Ectodermal cell (in vitro differentiated cells): ENCODE results near the gene TRIP13.
"Not testable (repeated sequence)": the region's sequence is repeated elsewhere in the genome, so short reads cannot be mapped to it uniquely, and the experiment has no call there.

Source experiments
- H3K27ac ChIP-seq: 2 replicates; pipeline ENCODE4 v1.7.0; 2013; ENCODE audit warnings: mild to moderate bottlenecking, low read depth, low read length; ENCODE audit not compliant: insufficient read depth, poor library complexity, severe bottlenecking
- H3K27me3 ChIP-seq: 2 replicates; pipeline ENCODE4 v1.7.0; 2013; ENCODE audit warnings: mild to moderate bottlenecking, low read length; ENCODE audit not compliant: insufficient read depth, control insufficient read depth, poor library complexity, severe bottlenecking
- H3K36me3 ChIP-seq: one replicate; pipeline ENCODE4 v1.7.0; 2013; ENCODE audit warnings: low read length; ENCODE audit not compliant: control insufficient read depth, insufficient read depth
- H3K4me1 ChIP-seq: one replicate; pipeline ENCODE4 v1.7.0; 2013; ENCODE audit warnings: low read length; ENCODE audit not compliant: control insufficient read depth, insufficient read depth
- H3K4me3 ChIP-seq: 2 replicates; pipeline ENCODE4 v1.7.0; 2013; ENCODE audit warnings: low read depth, low read length, control low read depth; ENCODE audit not compliant: insufficient read depth
- H3K9me3 ChIP-seq: 2 replicates; pipeline ENCODE4 v1.7.0; 2013; ENCODE audit warnings: mild to moderate bottlenecking, low read length, moderate library complexity; ENCODE audit not compliant: control insufficient read depth
- WGBS, 2 experiments: methylation state at CpG; one replicate each; pipeline ENCODE4 v1.1.7; 2013; ENCODE audit warnings: missing lambda C conversion rate in 2 of 2; 5-methylcytosine and 5-hydroxymethylcytosine counted together

The TRIP13 gene

DNA sequence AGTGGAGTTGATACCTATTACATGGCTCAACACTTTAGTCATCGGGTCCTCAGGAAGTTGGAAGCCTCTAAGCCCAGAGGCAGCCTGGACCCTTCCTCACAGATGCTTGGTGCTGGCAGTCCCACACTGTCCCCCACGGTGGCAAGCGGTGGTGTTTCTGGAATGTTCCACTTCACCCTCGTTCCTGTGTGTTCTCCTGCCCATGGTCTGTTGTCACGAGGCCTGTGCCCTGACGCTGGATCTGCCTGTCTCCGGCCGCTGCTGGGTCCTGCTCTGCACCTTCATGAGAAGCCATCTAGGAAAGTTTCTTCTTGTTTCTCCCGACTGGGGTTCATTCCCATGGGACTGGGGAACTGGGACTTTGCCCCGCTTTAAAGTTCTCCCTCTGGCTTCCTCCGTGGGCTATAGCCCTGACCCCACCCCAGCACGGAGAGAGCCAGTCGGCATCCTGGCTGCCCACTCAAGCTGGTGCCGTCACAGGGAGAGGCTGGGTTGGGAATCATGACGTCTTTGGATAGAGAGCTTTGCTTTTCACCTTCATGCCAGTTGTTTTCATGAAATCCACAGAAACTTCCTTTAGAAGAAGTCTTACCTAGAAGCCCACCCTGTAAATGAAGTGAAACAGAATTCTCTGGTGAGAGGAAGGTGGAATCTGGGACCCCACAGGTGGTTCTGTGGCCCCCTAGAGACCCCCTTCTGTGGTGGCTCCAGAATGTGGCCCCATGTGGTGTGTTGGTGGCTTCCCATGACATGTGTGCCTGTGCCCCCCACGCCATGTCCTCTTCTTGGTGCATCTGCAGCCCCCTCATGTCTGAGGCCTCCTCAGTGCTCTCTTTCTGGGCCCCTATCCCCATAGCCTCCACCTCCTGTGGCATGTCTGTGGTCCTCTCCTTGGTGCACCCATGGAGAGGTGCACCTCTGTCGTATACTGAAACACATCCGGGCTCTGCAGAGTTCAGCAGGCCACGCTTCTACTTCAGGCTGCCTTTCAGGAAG, 43.8 kb downstream of the TRIP13 start:
- H3K4me3 ChIP-seq = no peak overlapping the region
- no peaks in the 10 kb centered on the region for H3K36me3 ChIP-seq
- no peaks in the 10 kb centered on the region for H3K9me3 ChIP-seq
- H3K4me1 ChIP-seq = no peaks in the 10 kb centered on the region
- H3K27me3 ChIP-seq = no peaks in the 10 kb centered on the region
- 93 to 94% methylated on average over 19 of the region's 19 CpGs for WGBS, 2 experiments
- no peak overlapping the region for H3K27ac ChIP-seq

DNA sequence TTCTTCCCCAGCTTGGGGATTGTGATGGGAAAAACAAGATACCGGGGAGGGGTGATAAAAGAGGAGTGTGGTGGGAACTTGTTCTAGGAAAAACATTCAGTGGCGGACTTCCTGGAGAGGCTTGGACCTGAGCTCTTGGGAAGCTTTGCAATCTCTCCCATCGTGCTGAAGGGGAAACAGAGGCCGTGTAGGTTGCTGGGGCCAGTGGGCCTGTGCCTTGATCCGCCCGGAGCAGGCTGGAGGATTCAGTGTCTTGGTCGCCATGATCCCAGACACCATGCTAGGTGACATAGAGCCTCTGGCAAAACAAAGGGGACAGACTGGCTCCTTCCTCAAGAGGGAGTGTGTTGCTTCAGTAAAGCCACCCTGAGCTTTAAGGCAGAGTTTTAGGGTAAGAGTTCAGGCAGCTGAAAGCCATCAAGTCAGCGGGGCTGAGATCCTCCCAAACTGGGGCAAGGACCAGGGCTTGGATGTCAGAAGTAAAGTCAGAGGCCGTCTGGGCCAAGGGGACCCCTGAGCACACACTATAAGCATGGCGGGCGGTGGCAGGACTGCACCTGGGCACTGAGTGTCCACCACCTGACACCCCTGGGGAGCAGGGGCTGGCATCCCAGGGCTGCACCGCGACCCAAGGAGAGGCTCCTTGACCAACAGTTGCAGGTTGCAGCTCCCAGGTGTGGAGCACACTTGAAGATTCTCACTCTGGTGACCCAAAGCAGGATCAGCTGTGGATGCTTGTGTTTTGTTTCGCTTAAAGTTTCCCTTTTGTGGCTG, 44.7 kb downstream of the TRIP13 start:
- no peaks in the 10 kb centered on the region for H3K9me3 ChIP-seq
- H3K4me1 ChIP-seq = no peaks in the 10 kb centered on the region
- 93% methylated on average over 14 of the region's 14 CpGs for WGBS, 2 experiments
- no peak overlapping the region for H3K4me3 ChIP-seq
- H3K27ac ChIP-seq = no peak overlapping the region
- no peaks in the 10 kb centered on the region for H3K36me3 ChIP-seq
- no peaks in the 10 kb centered on the region for H3K27me3 ChIP-seq

DNA sequence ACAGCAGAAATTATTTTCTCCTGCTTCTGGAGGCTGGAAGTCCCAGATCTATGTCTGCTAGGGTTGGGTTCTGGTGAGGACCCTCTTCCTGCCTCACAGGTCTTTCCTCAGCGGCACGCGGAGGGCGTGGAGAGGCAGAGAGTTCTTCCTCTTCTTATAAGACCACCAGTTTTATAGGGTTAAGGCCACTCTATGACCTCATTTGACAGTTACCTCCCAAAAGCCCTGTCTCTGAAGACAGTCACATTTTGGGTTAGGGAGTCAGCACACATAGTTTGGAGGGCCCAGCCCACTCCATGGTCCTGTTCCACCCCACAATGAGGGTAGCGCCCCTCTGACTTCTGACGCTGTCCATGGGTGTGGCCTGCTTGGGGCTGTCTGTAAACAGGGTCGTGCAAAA, 46.7 kb downstream of the TRIP13 start:
- WGBS, 2 experiments = 91 to 93% methylated on average over 7 of the region's 7 CpGs
- Histone ChIP-seq H3K9me3 (no peaks in the 10 kb centered on the region), H3K27ac (no peak overlapping the region), H3K27me3 (no peaks in the 10 kb centered on the region), H3K4me3 (no peak overlapping the region), H3K4me1 (no peaks in the 10 kb centered on the region), H3K36me3 (no peaks in the 10 kb centered on the region)

DNA sequence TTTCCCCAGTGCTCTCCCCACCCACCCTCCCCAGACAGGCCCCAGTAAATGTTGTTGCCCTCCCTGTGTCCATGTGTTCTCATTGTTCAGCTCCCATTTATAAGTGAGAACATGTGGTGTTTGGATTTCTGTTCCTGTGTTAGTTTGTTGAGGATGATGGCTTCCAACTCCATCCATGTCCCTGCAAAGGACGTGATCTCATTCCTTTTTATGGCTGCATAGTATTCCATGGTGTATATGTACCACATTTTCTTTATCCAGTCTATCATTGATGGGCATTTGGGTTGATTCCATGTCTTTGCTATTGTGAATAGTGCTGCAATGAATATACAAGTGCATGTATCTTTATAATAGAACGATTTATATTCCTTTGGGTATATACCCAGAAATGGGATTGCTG, 48.1 kb downstream of the TRIP13 start:
- not testable (repeated sequence) for H3K27ac ChIP-seq, H3K27me3 ChIP-seq, H3K4me3 ChIP-seq, H3K4me1 ChIP-seq, H3K9me3 ChIP-seq, H3K36me3 ChIP-seq
- WGBS, 2 experiments = 85 to 86% methylated on average over 1 of the region's 2 CpGs

DNA sequence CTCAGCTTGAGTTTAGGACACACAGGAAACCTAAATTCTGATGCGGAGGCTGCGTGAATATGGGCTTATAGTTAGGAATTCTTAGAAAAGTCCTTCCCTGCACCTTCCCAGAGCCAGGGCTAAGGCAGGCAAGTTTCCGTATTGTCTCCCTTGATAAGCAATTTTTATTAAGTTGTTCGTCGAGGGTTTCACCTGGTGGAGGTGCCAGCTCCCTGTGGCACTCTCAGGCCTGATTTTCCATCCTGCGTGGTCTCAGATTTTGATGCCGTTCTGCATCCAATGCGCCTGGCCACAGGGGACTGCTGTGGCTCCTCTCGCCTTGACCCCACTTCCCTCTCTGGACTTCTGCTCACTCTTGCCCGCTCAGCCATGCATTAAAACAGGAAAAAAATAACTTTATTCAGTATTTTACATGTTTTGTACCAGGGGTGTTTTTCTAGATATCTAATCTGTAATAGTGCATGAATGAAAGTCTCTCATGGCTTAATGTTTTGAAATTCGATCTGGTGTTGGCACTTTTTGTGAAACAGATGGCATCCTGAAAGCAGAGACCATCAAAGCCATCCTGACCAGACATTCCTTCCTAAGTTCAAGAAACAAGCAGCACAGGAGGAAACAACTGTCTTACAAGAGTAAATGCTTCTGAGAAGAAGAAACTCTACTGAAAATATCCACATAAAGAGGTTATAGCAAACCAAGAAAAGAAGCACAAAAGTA, 50.7 kb downstream of the TRIP13 start:
- Histone ChIP-seq H3K36me3 (no peaks in the 10 kb centered on the region), H3K4me1 (peaks cover 16% of the 10 kb centered on the region), H3K4me3 (no peak overlapping the region), H3K27me3 (no peaks in the 10 kb centered on the region), H3K9me3 (no peaks in the 10 kb centered on the region), H3K27ac (no peak overlapping the region)
- WGBS, 2 experiments = 92 to 94% methylated on average over 10 to 11 of the region's 11 CpGs

DNA sequence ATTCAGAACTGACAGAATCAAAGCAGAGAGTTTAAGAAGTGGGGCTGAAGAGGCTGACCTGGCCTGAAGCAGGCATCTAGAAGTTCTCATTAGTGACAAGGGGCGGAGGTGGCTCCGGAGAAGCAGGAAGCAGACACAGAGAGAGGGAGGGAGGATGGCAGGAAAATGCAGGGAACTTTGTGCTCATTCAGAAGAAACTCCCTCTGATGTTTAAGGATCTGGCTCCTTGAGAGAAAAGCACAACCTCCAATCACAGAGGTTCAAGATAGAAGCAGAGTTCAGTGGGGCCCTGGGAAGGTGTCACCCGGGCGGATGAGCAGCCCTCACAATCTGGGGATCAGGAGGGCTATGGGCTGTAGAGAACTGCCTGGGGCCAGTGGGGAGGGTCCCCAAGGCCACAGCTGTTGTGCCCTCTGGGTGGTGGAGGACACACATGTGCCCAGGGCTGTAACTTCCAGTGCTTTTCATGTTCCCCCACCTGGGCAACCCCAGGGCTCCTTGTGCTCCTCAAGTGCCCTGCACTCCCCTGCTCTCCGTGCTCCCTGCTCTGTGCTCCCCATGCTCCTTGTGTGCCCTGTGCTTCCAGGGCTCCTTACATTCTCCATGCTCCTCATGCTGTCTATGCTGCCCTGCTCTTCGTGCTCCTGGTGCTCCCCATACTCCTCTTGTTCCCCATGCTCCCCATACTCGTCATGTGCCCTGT, 51.4 kb downstream of the TRIP13 start:
- Histone ChIP-seq H3K4me3 (no peak overlapping the region), H3K27ac (no peak overlapping the region), H3K9me3 (no peaks in the 10 kb centered on the region), H3K4me1 (peaks cover 16% of the 10 kb centered on the region), H3K27me3 (no peaks in the 10 kb centered on the region), H3K36me3 (no peaks in the 10 kb centered on the region)
- WGBS, 2 experiments = 76 to 80% methylated on average over 7 of the region's 7 CpGs

DNA sequence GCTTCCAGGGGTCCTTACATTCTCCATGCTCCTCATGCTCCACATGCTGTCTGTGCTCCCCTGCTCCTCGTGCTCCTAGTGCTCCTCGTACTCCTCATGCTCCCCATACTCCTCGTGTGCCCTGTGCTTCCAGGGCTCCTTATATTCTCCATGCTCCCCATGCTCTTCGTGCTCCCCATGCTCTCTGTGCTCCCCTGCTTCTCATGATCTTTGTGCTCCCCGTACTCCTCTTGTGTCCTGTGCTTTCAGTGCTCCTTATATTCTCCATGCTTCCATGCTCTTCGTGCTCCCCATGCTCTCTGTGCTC, 51.9 kb downstream of the TRIP13 start:
- no peaks in the 10 kb centered on the region for H3K36me3 ChIP-seq
- H3K4me3 ChIP-seq = no peak overlapping the region
- no peaks in the 10 kb centered on the region for H3K9me3 ChIP-seq
- H3K27ac ChIP-seq = no peak overlapping the region
- H3K27me3 ChIP-seq = no peaks in the 10 kb centered on the region
- WGBS, 2 experiments = 93% methylated on average over 6 of the region's 6 CpGs
- H3K4me1 ChIP-seq = peaks cover 16% of the 10 kb centered on the region

DNA sequence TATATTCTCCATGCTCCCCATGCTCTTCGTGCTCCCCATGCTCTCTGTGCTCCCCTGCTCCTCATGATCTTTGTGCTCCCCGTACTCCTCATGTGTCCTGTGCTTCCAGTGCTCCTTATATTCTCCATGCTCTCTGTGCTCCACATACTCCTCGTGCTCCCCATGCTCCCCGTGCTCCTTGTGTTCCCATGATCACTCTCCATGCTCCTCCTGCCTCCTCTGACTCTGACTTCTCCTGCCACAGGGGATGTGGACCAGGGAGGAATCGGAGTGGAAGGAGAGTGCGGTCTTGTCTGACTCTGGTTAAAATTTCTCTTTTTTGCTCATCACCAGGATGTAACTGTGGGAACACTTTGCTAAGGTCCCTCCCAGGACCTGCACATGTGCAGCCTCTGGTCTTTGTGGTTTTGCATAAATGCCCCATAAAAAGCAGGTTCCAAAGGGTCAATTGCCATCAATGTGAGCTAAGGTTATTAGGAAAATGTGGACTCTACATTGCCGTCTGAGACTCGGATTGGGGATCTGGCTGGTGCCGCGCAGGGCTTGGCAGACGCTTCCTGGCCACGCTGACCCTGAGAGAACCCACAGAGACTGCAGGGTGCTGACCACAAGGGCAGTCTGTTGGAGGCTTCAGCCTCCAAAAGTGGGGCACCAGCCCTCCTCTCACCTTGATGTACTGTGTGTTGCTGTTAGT, 52.5 kb downstream of the TRIP13 start:
- no peak overlapping the region for H3K4me3 ChIP-seq
- 93% methylated on average over 12 of the region's 12 CpGs for WGBS, 2 experiments
- H3K27ac ChIP-seq = no peak overlapping the region
- H3K9me3 ChIP-seq = no peaks in the 10 kb centered on the region
- peaks cover 16% of the 10 kb centered on the region for H3K4me1 ChIP-seq
- no peaks in the 10 kb centered on the region for H3K36me3 ChIP-seq
- H3K27me3 ChIP-seq = no peaks in the 10 kb centered on the region

DNA sequence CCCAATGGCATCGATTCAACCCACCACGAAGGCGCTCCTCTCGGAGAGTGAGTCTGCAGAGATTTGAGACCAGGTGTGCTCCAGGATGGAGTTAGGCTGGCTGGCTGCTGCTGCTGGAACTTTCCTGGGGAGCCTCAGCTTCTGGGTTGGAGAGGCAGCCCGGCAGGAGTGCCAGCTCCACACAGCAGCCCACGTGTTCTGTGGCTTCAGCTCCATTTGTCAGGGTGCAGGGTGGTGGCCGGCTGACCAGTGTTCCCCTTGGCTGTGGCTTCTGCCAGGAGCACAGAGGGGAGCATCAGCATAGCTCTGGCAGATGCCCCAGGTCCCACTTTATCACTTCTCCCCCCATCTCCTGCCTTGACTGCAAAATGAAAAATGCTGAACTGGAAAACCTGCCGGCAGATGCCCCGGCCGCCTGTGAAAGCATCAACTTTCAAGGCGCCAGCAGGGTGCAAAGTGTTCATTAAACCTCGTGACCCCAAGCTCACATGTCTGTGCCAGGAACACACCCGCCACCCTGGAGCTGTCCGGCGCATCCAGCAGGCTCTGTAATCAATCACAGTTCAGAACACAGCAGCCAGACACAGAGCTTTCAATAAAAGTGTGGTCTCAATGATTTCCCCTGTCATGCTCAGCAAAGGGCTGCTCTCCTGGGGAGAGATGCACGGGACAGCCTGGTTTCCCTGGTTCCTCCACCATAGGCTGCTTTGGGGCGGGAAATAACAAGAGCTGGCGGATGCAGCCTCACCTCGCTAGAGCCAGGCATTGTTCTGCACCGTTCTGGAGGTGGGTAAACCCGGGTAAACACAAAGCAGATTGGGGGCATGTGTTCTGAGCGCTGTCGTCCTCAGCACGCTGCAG, 53.2 kb downstream of the TRIP13 start:
- peak overlapping the region; percentile 9 for H3K27ac ChIP-seq
- H3K36me3 ChIP-seq = no peaks in the 10 kb centered on the region
- H3K9me3 ChIP-seq = no peaks in the 10 kb centered on the region
- peaks cover 16% of the 10 kb centered on the region for H3K4me1 ChIP-seq
- 42 to 47% methylated on average over 24 of the region's 24 CpGs for WGBS, 2 experiments
- H3K27me3 ChIP-seq = no peaks in the 10 kb centered on the region
- H3K4me3 ChIP-seq = no peak overlapping the region
